ENCODE results near the gene CTU2. TPM values are rescaled to one million over a fixed set of nuclear protein-coding genes. Genes with fewer than 3 reads are reported as not detected.

Gene CTU2
- polyA plus RNA-seq, 1 of the 3 experiments (the other 2 are of a cell fraction) = 16.2 TPM

- Histone ChIP-seq H4K20me1 (ENCODE audit: insufficient read depth) (peaks cover 28% of the 10 kb centered on the region), H3K36me3 (replicated peaks in 1 of 2; ENCODE audit: control insufficient read depth in 1 of 2, insufficient read depth in 2 of 2, low read length in 1 of 2) (peaks cover 0 to 40% of the 10 kb centered on the region in 2 experiments), H3K27ac (ENCODE audit: low read depth in 2 of 2, low read length in 1 of 2) (no peak overlapping the region), H3K4me2 (no peak overlapping the region), H3K27me3 (ENCODE audit: insufficient read depth) (no peaks in the 10 kb centered on the region), H3K4me3 (ENCODE audit: low read depth in 2 of 2, low read length in 1 of 2) (no peak overlapping the region), H3K79me2 (ENCODE audit: insufficient read depth) (peaks cover 15% of the 10 kb centered on the region; the same call in 1 of the 2 replicates), H3K9ac (no peak overlapping the region), H2AFZ (ENCODE audit: low read depth) (no peak overlapping the region), H3K9me2 (no peaks in the 10 kb centered on the region), H3F3A (replicated peaks; ENCODE audit: insufficient read depth) (peaks cover 8% of the 10 kb centered on the region), H3K4me1 (ENCODE audit: control insufficient read depth in 1 of 2, insufficient read depth in 2 of 2, low read depth in 1 of 2, low read length in 1 of 2) (peaks cover 0 to 4% of the 10 kb centered on the region in 2 experiments; a peak in 1 of 4 replicates), H3K9me3 (no peaks in the 10 kb centered on the region)
- TF ChIP-seq TEAD4 (IDR thresholded peaks at IDR 0.05; ENCODE audit: borderline replicate concordance, insufficient read depth) (no peak), RCOR1 (IDR thresholded peaks at IDR 0.05; ENCODE audit: low read length) (no peak), MXI1 (IDR thresholded peaks at IDR 0.05; ENCODE audit: low read depth, low read length) (no peak), YY1 (IDR thresholded peaks at IDR 0.05; ENCODE audit: low read depth) (no peak)
- CTCF ChIA-PET = interaction anchor here (0.6 to 17.4 kb wide), 16 partner anchors 13 to 626 kb away, joined by 3 to 540 read pairs (median 6); partner anchors contain the start of gene CYBA
- DNase-seq = no peak
- 98% methylated on average over 17 of the region's 41 CpGs for WGBS (ENCODE audit: low lambda C conversion rate)
- POLR2A ChIA-PET = no interaction called here
Observed at GRCh38 chr16:88738151-88739084, 32.1 kb downstream of the CTU2 start.

- no peak overlapping the region for H3K9ac ChIP-seq
- H2AFZ ChIP-seq (ENCODE audit: low read depth) = no peak overlapping the region
- H3K4me3 ChIP-seq (ENCODE audit: low read depth in 2 of 2, low read length in 1 of 2) = no peak overlapping the region
- H3K4me2 ChIP-seq = no peak overlapping the region
- H3K4me1 ChIP-seq (ENCODE audit: control insufficient read depth in 1 of 2, insufficient read depth in 2 of 2, low read depth in 1 of 2, low read length in 1 of 2) = peaks cover 0 to 6% of the 10 kb centered on the region in 2 experiments; a peak in 1 of 4 replicates
- POLR2A ChIA-PET = no interaction called here
- peaks cover 0 to 33% of the 10 kb centered on the region in 2 experiments for H3K36me3 ChIP-seq (replicated peaks in 1 of 2; ENCODE audit: control insufficient read depth in 1 of 2, insufficient read depth in 2 of 2, low read length in 1 of 2)
- DNase-seq = no peak
- H3K9me3 ChIP-seq = no peaks in the 10 kb centered on the region
- H3F3A ChIP-seq (replicated peaks; ENCODE audit: insufficient read depth) = peaks cover 8% of the 10 kb centered on the region
- WGBS (ENCODE audit: low lambda C conversion rate) = 93% methylated on average over 11 of the region's 22 CpGs
- TF ChIP-seq TAF1 (IDR thresholded peaks at IDR 0.05; ENCODE audit: borderline replicate concordance, low read depth, low read length) (no peak), USF1 (IDR thresholded peaks at IDR 0.05; ENCODE audit: borderline replicate concordance, low read depth) (no peak), IRF3 (IDR thresholded peaks at IDR 0.05; ENCODE audit: low read depth, low read length) (no peak), RCOR1 (IDR thresholded peaks at IDR 0.05; ENCODE audit: low read length) (no peak), GATA2 (CRISPR knock-in tag; IDR thresholded peaks at IDR 0.05) (no peak), MXI1 (IDR thresholded peaks at IDR 0.05; ENCODE audit: low read depth, low read length) (no peak), ELF1 (IDR thresholded peaks at IDR 0.05) (no peak), RXRA (IDR thresholded peaks at IDR 0.05; ENCODE audit: borderline replicate concordance, low read depth) (no peak), CHD2 (IDR thresholded peaks at IDR 0.05; ENCODE audit: low read length, partially characterized antibody) (no peak), RFX5 (IDR thresholded peaks at IDR 0.05; ENCODE audit: low read length) (no peak), TCF12 (IDR thresholded peaks at IDR 0.05) (no peak), MAX (IDR thresholded peaks at IDR 0.05; ENCODE audit: low read depth) (no peak)
- H3K27me3 ChIP-seq (ENCODE audit: insufficient read depth) = no peaks in the 10 kb centered on the region
- H3K9me2 ChIP-seq = no peaks in the 10 kb centered on the region
- H3K27ac ChIP-seq (ENCODE audit: low read depth in 2 of 2, low read length in 1 of 2) = no peak overlapping the region
- peaks cover 36% of the 10 kb centered on the region for H4K20me1 ChIP-seq (ENCODE audit: insufficient read depth)
- H3K79me2 ChIP-seq (ENCODE audit: insufficient read depth) = peaks cover 23% of the 10 kb centered on the region; the same call in 1 of the 2 replicates
- CTCF ChIA-PET = interaction anchor here (1.7 to 17.4 kb wide), 2 partner anchors 20 to 51 kb away, joined by 3 to 540 read pairs; no protein-coding TSS in a partner anchor
Observed at GRCh38 chr16:88739139-88739976, 33.1 kb downstream of the CTU2 start.
